ENCODE measurements around the gene LKAAEAR1. TPM values are rescaled to one million over a fixed set of nuclear protein-coding genes. Genes with fewer than 3 reads are reported as not detected.

LKAAEAR1 gene
- total RNA-seq, 1 donor from 2014 or later: not detected

DNA sequence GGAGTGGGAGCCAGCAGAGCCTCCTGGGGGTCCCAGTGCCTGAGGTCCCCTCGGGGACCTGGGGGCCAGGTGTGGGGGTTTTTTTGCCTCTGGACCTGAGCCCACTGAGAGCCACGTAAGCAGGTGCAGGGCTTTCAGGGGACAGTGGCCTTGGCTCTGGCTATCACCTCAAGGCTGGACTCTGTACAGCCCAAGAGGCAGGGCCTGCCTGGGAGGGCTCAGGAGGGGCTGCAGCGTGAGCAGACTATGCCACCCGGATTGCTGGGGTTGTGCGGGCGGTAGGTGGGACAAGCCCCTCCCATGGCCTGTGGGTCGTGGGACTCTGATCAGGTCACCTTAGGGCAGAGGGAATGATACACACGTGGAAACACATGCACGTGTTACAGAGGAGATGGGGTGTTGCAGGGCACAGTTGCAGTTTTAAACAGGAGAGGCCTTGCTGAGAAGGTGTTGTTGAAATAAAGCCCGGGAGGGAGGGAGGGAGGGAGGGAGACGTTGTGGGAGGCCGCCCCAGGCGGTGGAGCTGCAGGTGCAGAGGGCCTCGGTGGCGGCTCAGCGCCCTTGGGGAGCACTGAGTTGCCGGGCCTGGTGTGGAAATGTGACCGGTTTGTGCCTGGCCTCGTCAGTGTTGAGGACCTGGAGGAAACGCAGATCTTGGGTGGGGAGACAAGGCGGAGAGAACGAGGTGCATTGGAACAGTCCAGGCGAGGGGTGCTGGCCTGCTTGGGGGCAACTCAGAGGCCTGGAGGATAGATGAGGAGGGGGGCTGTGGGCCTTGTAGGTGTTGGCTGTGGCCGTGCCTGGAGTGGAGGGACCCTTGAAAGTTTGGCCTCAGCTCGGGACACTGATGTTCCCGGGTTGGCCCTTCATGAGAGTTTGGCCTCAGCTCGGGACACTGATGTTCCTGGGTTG lies 18.9 kb downstream of the LKAAEAR1 start:
- no peak overlapping the region for H3K27ac Mint-ChIP-seq (ENCODE audit: unreplicated experiment)
- H3K4me1 Mint-ChIP-seq (ENCODE audit: unreplicated experiment): peaks cover 23% of the 10 kb centered on the region
- H3K36me3 Mint-ChIP-seq (ENCODE audit: low read depth, unreplicated experiment): peaks cover 5% of the 10 kb centered on the region
- TF ChIP-seq, protein P1, sequence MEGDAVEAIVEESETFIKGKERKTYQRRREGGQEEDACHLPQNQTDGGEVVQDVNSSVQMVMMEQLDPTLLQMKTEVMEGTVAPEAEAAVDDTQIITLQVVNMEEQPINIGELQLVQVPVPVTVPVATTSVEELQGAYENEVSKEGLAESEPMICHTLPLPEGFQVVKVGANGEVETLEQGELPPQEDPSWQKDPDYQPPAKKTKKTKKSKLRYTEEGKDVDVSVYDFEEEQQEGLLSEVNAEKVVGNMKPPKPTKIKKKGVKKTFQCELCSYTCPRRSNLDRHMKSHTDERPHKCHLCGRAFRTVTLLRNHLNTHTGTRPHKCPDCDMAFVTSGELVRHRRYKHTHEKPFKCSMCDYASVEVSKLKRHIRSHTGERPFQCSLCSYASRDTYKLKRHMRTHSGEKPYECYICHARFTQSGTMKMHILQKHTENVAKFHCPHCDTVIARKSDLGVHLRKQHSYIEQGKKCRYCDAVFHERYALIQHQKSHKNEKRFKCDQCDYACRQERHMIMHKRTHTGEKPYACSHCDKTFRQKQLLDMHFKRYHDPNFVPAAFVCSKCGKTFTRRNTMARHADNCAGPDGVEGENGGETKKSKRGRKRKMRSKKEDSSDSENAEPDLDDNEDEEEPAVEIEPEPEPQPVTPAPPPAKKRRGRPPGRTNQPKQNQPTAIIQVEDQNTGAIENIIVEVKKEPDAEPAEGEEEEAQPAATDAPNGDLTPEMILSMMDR (IDR thresholded peaks at IDR 0.05; ENCODE audit: unreplicated experiment): no peak
- H3K4me3 Mint-ChIP-seq (ENCODE audit: unreplicated experiment): peak overlapping the region; percentile 42
- DNase-seq (ENCODE audit: low spot score): no peak
- H3K27me3 Mint-ChIP-seq (ENCODE audit: unreplicated experiment): peaks cover 16% of the 10 kb centered on the region
- no peaks in the 10 kb centered on the region for H3K9me3 Mint-ChIP-seq (ENCODE audit: unreplicated experiment)

DNA sequence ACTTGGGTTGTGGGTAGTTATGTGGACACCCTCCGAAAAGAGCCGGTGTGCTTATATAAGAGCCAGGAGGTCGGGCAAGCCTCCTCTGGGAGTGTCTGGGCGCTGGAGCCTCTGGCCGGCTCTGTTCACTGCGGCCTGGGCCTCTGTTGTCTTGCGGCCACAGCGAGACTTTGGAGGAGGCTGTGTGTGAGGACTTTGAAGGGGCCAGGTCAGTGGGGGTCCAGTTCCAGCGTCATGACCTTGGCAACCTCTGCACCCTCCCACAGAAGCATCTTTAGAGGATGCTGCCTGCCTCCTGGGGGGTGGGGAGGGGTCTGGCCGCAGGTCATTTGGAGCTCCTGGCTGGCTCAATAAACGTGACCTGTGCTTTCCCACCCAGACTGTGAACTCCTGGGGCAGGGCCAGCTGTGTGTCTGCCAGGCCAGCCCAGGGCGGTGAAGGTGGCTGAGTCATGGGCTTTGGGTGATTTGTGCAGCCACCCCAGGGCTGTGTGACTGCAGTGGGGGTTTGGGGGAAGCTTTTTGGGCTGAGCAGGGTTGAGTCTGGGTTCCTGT lies 20.0 kb downstream of the LKAAEAR1 start:
- no peak for DNase-seq (ENCODE audit: low spot score)
- no peaks in the 10 kb centered on the region for H3K9me3 Mint-ChIP-seq (ENCODE audit: unreplicated experiment)
- H3K27me3 Mint-ChIP-seq (ENCODE audit: unreplicated experiment): peaks cover 16% of the 10 kb centered on the region
- peaks cover 5% of the 10 kb centered on the region for H3K36me3 Mint-ChIP-seq (ENCODE audit: low read depth, unreplicated experiment)
- peak overlapping the region; percentile 96 for H3K4me3 Mint-ChIP-seq (ENCODE audit: unreplicated experiment)
- TF ChIP-seq, protein P1 (IDR thresholded peaks at IDR 0.05; ENCODE audit: unreplicated experiment): no peak
- peaks cover 23% of the 10 kb centered on the region for H3K4me1 Mint-ChIP-seq (ENCODE audit: unreplicated experiment)
- H3K27ac Mint-ChIP-seq (ENCODE audit: unreplicated experiment): no peak overlapping the region

DNA sequence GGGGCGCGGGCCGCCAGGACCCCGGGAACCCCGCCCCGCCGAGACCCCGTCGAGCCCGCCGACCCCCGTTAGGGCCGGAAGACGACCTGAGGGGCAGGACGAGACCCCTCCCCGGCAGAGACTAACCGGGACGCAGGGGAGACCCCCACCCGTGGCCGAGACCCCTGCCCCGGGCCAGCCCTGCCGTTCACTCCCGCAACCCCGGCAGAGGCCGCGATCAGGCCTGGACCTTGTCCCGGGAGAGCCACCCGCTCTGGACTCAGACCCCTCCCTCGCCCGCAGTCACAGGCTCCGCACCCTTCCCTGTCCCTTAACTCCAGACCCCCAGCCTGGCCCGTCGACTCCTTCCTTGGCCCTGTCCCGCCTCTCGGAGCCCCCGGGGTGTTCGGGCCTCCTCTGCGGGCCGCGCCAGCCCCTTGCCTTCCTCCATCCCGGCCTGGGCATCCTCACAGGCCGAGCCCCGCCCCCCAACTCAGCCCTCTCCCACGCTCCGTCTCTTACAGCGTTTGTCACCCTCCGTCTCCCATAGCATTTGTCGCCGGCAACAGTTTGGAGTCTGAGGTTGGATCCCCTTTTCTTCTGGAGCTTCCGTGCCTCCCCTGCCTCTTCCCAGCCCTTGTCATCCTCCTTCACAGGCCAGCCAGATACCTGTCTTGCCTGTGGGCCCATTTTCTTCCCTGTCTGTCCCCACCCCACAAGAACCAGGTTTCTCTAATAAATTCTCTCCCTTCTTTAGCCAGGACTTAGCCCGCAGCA lies 20.6 kb downstream of the LKAAEAR1 start:
- H3K36me3 Mint-ChIP-seq (ENCODE audit: low read depth, unreplicated experiment): peaks cover 5% of the 10 kb centered on the region
- H3K4me3 Mint-ChIP-seq (ENCODE audit: unreplicated experiment): peak overlapping the region; percentile 96
- peaks cover 23% of the 10 kb centered on the region for H3K4me1 Mint-ChIP-seq (ENCODE audit: unreplicated experiment)
- DNase-seq (ENCODE audit: low spot score): no peak
- H3K27me3 Mint-ChIP-seq (ENCODE audit: unreplicated experiment): peaks cover 16% of the 10 kb centered on the region
- H3K9me3 Mint-ChIP-seq (ENCODE audit: unreplicated experiment): no peaks in the 10 kb centered on the region
- peak overlapping the region; percentile 57 for H3K27ac Mint-ChIP-seq (ENCODE audit: unreplicated experiment)
- TF ChIP-seq, protein P1 (IDR thresholded peaks at IDR 0.05; ENCODE audit: unreplicated experiment): no peak

DNA sequence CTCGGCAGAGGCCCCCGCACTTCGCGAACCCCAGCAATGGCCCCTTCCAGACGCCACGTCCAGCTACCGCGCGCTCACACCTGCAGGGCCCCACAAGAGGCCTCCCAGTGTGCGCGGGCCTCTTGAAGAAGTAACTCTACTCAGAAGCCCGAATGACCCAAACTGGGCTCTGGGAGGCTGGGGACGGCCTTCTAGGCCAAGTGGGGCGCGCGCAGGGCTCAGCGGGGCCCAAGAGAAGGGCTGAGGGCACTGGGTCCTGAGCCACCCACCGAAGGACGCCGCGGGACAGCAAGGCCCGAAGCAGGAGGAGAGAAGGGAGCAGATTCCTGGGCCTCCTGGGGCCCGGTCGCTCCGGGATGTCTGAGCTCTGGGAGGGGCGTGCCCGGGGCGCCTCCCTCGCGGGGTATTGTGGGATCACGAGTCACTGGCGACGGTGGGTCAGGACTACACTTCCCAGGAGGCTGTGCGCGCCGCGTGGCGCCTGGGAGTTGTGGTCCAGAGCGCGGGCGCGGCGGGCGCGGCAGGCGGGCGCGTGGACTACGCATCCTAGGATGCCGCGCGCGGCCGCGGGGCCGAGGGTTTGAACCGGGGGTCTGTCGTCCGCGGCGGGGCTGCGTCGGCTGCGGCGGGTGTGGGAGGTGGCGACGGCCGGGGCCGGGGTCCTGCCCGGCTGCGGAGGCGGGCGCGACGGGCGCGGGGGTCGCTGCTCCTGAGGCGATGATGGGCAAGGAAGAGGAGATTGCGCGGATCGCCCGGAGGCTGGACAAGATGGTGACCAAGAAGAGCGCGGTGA lies 21.4 kb downstream of the LKAAEAR1 start, which contains the start of gene TCEA2:
TCEA2 (plus strand) TSS at position 603 of the 793 bp plus-strand sequence; CDS start at position 718, 115 bp downstream.
- H3K4me1 Mint-ChIP-seq (ENCODE audit: unreplicated experiment): peaks cover 25% of the 10 kb centered on the region
- TF ChIP-seq, protein P1 (IDR thresholded peaks at IDR 0.05; ENCODE audit: unreplicated experiment): no peak
- H3K27me3 Mint-ChIP-seq (ENCODE audit: unreplicated experiment): peaks cover 14% of the 10 kb centered on the region
- H3K27ac Mint-ChIP-seq (ENCODE audit: unreplicated experiment): peak within 1 kb of the TSS; percentile 57
- peak within 1 kb of the TSS; percentile 96 for H3K4me3 Mint-ChIP-seq (ENCODE audit: unreplicated experiment)
- no peaks in the 10 kb centered on the region for H3K9me3 Mint-ChIP-seq (ENCODE audit: unreplicated experiment)
- H3K36me3 Mint-ChIP-seq (ENCODE audit: low read depth, unreplicated experiment): peaks cover 5% of the 10 kb centered on the region
- peak; percentile 97 for DNase-seq (ENCODE audit: low spot score)
